BE2C (cell line): Measurements from ENCODE around the gene PPFIA1.
A peak's percentile ranks its signal among the peaks of the same experiment; 100 is the strongest.

Experiments
- DNase-seq: peaks from one replicate; pipeline ENCODE4 v3.0.0-alpha.2; 2020
- H3K27me3 ChIP-seq: fragments of 250-450 bp; sonication (Bioruptor Pico); 2 replicates; pipeline ENCODE4 v1.5.1; 2020; ENCODE audit warnings: mild to moderate bottlenecking
- H3K36me3 ChIP-seq: fragments of 250-450 bp; sonication (Bioruptor Pico); 2 replicates; pipeline ENCODE4 v1.5.1; 2020; ENCODE audit warnings: mild to moderate bottlenecking
- H3K4me1 ChIP-seq: fragments of 250-450 bp; sonication (Bioruptor Pico); 2 replicates; pipeline ENCODE4 v1.5.1; 2020
- H3K4me3 ChIP-seq: 2 replicates; pipeline ENCODE4 v1.5.1; 2011; ENCODE audit warnings: low read depth, low read length
- H3K9me3 ChIP-seq: fragments of 250-450 bp; sonication (Bioruptor Pico); 2 replicates; pipeline ENCODE4 v1.5.1; 2020
- TF ChIP-seq, protein P1 (sequence below): IDR thresholded peaks from 2 replicates; pipeline ENCODE4 v1.5.1; 2012; ENCODE audit warnings: mild to moderate bottlenecking, low read depth, low read length

PPFIA1 gene

GRCh38 chr11:70376621-70377020 is 106.1 kb downstream of the PPFIA1 start:
- no peaks in the 10 kb centered on the region for H3K27me3 ChIP-seq
- peaks cover 42% of the 10 kb centered on the region for H3K36me3 ChIP-seq
- no peak overlapping the region for H3K4me3 ChIP-seq
- TF ChIP-seq, protein P1, sequence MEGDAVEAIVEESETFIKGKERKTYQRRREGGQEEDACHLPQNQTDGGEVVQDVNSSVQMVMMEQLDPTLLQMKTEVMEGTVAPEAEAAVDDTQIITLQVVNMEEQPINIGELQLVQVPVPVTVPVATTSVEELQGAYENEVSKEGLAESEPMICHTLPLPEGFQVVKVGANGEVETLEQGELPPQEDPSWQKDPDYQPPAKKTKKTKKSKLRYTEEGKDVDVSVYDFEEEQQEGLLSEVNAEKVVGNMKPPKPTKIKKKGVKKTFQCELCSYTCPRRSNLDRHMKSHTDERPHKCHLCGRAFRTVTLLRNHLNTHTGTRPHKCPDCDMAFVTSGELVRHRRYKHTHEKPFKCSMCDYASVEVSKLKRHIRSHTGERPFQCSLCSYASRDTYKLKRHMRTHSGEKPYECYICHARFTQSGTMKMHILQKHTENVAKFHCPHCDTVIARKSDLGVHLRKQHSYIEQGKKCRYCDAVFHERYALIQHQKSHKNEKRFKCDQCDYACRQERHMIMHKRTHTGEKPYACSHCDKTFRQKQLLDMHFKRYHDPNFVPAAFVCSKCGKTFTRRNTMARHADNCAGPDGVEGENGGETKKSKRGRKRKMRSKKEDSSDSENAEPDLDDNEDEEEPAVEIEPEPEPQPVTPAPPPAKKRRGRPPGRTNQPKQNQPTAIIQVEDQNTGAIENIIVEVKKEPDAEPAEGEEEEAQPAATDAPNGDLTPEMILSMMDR = no peak
- no peaks in the 10 kb centered on the region for H3K4me1 ChIP-seq
- no peaks in the 10 kb centered on the region for H3K9me3 ChIP-seq
- DNase-seq = no peak

- Histone ChIP-seq H3K4me3 (no peak overlapping the region), H3K36me3 (peaks cover 41% of the 10 kb centered on the region), H3K4me1 (no peaks in the 10 kb centered on the region), H3K9me3 (no peaks in the 10 kb centered on the region), H3K27me3 (no peaks in the 10 kb centered on the region)
- TF ChIP-seq, protein P1 = no peak
- DNase-seq = no peak
These were observed 107.2 kb downstream of the PPFIA1 start for GRCh38 chr11:70377645-70378044.

DNA sequence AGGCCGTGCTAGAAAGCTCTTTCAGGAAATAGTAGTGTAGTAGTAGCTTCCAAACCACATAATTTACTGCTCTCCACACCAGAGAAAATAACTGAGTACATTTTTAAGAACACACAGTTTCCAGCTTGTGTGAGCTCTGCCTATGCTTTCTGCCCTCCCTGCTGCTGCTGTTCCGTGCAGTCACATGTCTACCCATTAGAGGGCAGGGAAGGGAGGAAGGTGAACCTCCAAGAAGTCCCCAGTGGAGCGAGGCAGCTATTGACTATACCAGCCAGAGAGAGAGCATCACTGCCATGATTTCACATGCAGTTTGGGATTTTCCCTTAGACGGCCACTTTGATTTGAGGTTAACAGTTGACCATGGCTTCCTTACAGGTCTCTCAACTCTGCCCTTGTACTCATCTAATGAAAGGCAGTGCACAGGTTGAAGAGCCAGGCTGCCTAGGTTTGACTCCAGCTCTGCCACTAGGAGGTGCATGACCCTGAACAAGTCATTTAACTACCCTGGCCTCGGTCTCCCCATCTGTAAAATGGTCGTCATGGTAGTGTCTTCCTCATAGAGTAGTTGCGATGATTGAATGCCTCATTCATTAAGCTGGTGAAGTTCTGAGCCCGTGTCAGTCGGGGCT is 108.1 kb downstream of the PPFIA1 start:
- H3K36me3 ChIP-seq = peaks cover 40% of the 10 kb centered on the region
- no peak for DNase-seq
- no peaks in the 10 kb centered on the region for H3K4me1 ChIP-seq
- H3K27me3 ChIP-seq = no peaks in the 10 kb centered on the region
- TF ChIP-seq, protein P1 = peak; percentile 5; the same call in 1 of the 2 replicates
- H3K9me3 ChIP-seq = no peaks in the 10 kb centered on the region
- H3K4me3 ChIP-seq = no peak overlapping the region

DNA sequence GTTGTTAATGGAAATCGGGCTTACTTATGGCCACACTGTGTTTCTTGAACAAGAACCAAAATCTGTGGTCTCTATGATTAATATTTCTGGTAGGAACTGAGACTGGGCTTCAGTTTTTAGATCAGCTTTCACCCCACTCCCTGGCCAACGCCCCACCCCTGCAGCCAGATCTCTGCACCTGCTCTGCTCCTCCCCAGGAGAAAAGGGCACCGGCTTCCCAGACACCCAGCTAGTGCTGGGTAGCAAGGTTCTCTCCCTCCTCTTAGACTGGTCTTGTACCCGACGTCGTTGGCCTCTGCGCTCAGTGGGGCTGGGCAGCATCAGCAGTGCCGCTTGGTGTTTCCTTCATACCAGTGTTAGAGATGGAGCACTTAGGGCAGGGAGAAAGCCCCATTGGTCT is 110.9 kb downstream of the PPFIA1 start:
- no peak for DNase-seq
- TF ChIP-seq, protein P1 = no peak
- H3K4me1 ChIP-seq = no peaks in the 10 kb centered on the region
- no peaks in the 10 kb centered on the region for H3K27me3 ChIP-seq
- H3K36me3 ChIP-seq = peaks cover 32% of the 10 kb centered on the region
- no peak overlapping the region for H3K4me3 ChIP-seq
- H3K9me3 ChIP-seq = no peaks in the 10 kb centered on the region

GRCh38 chr11:70381872-70382861 is 111.7 kb downstream of the PPFIA1 start:
- H3K4me1 ChIP-seq = no peaks in the 10 kb centered on the region
- no peak overlapping the region for H3K4me3 ChIP-seq
- H3K27me3 ChIP-seq = no peaks in the 10 kb centered on the region
- H3K9me3 ChIP-seq = no peaks in the 10 kb centered on the region
- peaks cover 29% of the 10 kb centered on the region for H3K36me3 ChIP-seq
- TF ChIP-seq, protein P1 = no peak
- DNase-seq = no peak
